WTC11 (cell line): Measurements from ENCODE around the gene KCNK5.

Experiments
- CTCF ChIP-seq: fragments of 200-600 bp; IDR thresholded peaks from 2 replicates; pipeline ENCODE4 v1.8.0; 2022; ENCODE audit warnings: antibody characterized with exemption
- ERG ChIP-seq: fragments of 250-450 bp; sonication (Bioruptor Pico); IDR thresholded peaks from 2 replicates; pipeline ENCODE4 v1.8.0; 2021; ENCODE audit warnings: mild to moderate bottlenecking

- TF ChIP-seq CTCF (no peak), ERG (no peak)
Measured at GRCh38 chr6:39204160-39204495, 25.1 kb downstream of the KCNK5 start.
